ENCODE measurements around the gene OPN1SW. TPM values are rescaled to one million over a fixed set of nuclear protein-coding genes. Genes with fewer than 3 reads are reported as not detected.
A peak's percentile ranks its signal among the peaks of the same experiment; 100 is the strongest.

The OPN1SW gene
- polyA plus RNA-seq, 1 experiment = not detected

DNA sequence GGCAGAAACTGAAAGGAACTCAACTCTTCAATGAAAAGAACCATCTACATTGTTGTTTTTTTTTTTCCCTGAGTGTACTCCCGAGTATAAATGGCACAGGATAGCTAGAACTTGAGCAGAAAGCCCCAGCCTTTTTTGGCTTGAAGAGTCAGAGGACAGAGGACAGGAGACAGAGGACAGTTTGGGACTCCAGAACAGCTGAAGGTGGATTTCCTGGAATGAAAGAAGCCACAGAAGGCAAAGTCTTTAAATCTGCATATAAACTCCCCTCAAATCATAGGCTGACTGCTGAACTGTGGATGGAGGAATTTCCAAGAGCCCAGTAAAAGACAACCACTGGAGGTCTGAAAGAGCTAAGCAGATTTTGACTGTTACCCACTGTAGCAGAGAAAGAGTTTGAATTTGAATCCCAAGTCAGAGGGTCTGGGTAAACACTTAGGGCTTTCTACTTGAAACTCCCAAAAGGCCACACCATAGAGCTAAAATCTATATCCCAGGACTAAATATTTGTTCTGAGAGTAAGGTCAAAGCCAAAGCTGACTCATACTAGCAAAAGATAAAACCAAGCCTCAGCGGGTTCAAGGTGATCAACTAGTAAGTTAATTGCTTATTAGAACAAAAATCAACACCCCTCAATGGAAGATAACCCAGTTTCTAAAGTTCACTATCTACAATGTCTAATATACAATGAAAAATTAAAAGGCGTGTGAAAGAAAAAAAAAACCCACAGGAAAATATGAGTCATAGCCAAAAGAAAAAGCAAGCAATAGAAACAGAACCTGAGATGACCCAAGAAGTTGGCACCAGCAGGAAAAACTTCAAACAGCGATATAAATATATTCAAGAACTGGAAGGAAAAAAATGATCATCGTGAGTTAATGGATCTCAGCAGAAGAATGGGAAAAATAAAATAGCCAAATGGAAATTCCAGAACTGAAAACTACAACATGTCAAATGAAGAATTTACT lies 1.8 kb upstream of the OPN1SW start:
- H3K9me3 ChIP-seq (ENCODE audit: control insufficient read depth, insufficient read depth, low read length) = peaks cover 12% of the 10 kb centered on the region
- ChIA-PET POLR2A (interaction anchor here (0.6 to 1.2 kb wide), 2 partner anchors 51 to 109 kb away, joined by 3 to 8 read pairs; no protein-coding TSS in a partner anchor), CTCF (no interaction called here)
- no peaks in the 10 kb centered on the region for H3K27me3 ChIP-seq (ENCODE audit: control insufficient read depth, insufficient read depth, low read length)
- no peak for DNase-seq (ENCODE audit: low read depth, low spot score)
- H3K27ac ChIP-seq (ENCODE audit: low read depth, low read length) = no peak overlapping the region
- H3K4me3 ChIP-seq (ENCODE audit: low read depth, low read length) = no peak overlapping the region
- TF ChIP-seq, protein P1, sequence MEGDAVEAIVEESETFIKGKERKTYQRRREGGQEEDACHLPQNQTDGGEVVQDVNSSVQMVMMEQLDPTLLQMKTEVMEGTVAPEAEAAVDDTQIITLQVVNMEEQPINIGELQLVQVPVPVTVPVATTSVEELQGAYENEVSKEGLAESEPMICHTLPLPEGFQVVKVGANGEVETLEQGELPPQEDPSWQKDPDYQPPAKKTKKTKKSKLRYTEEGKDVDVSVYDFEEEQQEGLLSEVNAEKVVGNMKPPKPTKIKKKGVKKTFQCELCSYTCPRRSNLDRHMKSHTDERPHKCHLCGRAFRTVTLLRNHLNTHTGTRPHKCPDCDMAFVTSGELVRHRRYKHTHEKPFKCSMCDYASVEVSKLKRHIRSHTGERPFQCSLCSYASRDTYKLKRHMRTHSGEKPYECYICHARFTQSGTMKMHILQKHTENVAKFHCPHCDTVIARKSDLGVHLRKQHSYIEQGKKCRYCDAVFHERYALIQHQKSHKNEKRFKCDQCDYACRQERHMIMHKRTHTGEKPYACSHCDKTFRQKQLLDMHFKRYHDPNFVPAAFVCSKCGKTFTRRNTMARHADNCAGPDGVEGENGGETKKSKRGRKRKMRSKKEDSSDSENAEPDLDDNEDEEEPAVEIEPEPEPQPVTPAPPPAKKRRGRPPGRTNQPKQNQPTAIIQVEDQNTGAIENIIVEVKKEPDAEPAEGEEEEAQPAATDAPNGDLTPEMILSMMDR (IDR thresholded peaks at IDR 0.05; ENCODE audit: low read depth, low read length) = no peak

DNA sequence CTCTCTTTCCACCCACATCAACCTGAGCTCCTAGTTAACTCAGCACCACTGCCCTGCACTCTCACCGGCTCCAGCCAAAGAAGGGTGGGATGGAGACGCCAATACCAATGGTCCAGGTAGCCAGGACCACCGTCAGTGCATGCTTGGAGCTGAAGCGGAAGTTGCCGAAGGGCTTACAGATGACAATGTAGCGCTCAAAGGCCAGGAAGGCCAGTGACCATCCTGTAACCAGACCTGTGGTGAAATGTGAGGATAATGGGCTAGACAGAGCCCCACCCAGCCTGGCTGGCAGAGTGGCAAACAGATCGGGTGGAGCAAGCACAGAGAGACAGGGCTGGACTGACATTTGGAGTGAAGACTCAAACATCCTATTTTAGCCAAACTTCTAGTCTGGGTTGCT lies 673 bp downstream of the OPN1SW start:
- Histone ChIP-seq H3K27me3 (ENCODE audit: control insufficient read depth, insufficient read depth, low read length) (no peaks in the 10 kb centered on the region), H3K9me3 (ENCODE audit: control insufficient read depth, insufficient read depth, low read length) (peaks cover 12% of the 10 kb centered on the region), H3K27ac (ENCODE audit: low read depth, low read length) (peak overlapping the region; percentile 4), H3K4me3 (ENCODE audit: low read depth, low read length) (no peak overlapping the region)
- ChIA-PET CTCF (no interaction called here), POLR2A (interaction anchor here (0.6 to 1.6 kb wide), 2 partner anchors 57 to 307 kb away, joined by 3 to 5 read pairs; no protein-coding TSS in a partner anchor)
- TF ChIP-seq, protein P1 (IDR thresholded peaks at IDR 0.05; ENCODE audit: low read depth, low read length) = no peak
- no peak for DNase-seq (ENCODE audit: low read depth, low spot score)

DNA sequence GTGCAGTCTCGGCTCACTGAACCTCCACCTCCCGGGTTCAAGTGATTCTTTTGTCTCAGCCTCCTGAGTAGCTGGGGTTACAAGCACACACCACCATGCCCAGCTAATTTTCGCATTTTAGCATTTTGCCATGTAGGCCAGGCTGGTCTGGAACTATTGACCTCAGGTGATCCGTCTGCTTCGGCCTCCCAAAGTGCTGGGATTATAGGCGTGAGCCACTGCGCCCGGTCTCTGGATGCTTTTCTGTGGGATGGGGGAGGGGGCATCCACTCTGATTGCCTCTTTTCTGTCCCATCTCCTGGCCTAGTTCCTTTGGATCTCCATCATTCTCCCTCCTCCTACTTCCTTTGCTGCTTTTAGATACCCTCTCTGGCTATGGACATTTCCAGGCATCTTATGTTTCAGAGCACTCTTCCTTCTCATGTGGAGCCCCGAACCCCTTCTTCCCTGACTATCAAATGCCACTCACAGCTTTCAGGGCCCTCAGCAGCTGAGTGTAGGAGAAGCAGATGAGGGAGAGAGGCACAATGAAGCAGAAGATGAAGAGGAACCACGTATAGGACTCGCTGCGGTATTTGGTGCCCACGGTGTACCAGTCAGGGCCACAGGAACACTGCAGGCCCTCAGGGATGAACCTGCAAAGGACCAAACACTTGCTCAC lies 1.4 kb downstream of the OPN1SW start:
- peaks cover 12% of the 10 kb centered on the region for H3K9me3 ChIP-seq (ENCODE audit: control insufficient read depth, insufficient read depth, low read length)
- POLR2A ChIA-PET = interaction anchor here (1.6 kb wide), 1 partner anchor 58 kb away, joined by 3 read pairs; no protein-coding TSS in a partner anchor
- CTCF ChIA-PET = no interaction called here
- TF ChIP-seq, protein P1 (IDR thresholded peaks at IDR 0.05; ENCODE audit: low read depth, low read length) = no peak
- peak overlapping the region; percentile 4 for H3K27ac ChIP-seq (ENCODE audit: low read depth, low read length)
- no peaks in the 10 kb centered on the region for H3K27me3 ChIP-seq (ENCODE audit: control insufficient read depth, insufficient read depth, low read length)
- H3K4me3 ChIP-seq (ENCODE audit: low read depth, low read length) = no peak overlapping the region
- no peak for DNase-seq (ENCODE audit: low read depth, low spot score)

DNA sequence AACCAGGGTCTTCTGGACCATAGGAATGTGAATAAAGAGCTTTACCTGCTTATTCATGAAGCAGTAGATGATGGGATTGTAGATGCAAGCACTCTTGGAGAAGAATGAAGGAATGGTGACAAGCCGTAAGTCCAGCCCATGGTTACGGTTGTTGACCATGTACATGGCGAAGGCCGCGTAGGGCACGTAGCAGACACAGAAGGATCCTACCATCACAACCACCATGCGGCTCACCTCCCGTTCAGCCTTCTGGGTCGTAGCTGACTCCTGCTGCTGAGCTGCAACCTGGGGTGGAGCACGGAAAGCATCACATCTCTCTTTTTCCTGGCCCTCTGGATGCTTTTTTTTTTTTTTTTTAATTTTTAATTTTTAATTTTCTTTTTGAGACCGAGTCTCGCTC lies 2.0 kb downstream of the OPN1SW start:
- Histone ChIP-seq H3K4me3 (ENCODE audit: low read depth, low read length) (no peak overlapping the region), H3K9me3 (ENCODE audit: control insufficient read depth, insufficient read depth, low read length) (peaks cover 7% of the 10 kb centered on the region), H3K27me3 (ENCODE audit: control insufficient read depth, insufficient read depth, low read length) (no peaks in the 10 kb centered on the region), H3K27ac (ENCODE audit: low read depth, low read length) (no peak overlapping the region)
- ChIA-PET POLR2A (no interaction called here), CTCF (no interaction called here)
- DNase-seq (ENCODE audit: low read depth, low spot score) = no peak
- TF ChIP-seq, protein P1 (IDR thresholded peaks at IDR 0.05; ENCODE audit: low read depth, low read length) = no peak

All from AG04450 (cell line).